Measurements from ENCODE around the gene TSFM. TPM values are rescaled to one million over a fixed set of nuclear protein-coding genes. Genes with fewer than 3 reads are reported as not detected.
A peak's percentile ranks its signal among the peaks of the same experiment; 100 is the strongest.

TSFM gene
- total RNA-seq, 1 experiment from 2014 or later, result 40.7 TPM

DNA sequence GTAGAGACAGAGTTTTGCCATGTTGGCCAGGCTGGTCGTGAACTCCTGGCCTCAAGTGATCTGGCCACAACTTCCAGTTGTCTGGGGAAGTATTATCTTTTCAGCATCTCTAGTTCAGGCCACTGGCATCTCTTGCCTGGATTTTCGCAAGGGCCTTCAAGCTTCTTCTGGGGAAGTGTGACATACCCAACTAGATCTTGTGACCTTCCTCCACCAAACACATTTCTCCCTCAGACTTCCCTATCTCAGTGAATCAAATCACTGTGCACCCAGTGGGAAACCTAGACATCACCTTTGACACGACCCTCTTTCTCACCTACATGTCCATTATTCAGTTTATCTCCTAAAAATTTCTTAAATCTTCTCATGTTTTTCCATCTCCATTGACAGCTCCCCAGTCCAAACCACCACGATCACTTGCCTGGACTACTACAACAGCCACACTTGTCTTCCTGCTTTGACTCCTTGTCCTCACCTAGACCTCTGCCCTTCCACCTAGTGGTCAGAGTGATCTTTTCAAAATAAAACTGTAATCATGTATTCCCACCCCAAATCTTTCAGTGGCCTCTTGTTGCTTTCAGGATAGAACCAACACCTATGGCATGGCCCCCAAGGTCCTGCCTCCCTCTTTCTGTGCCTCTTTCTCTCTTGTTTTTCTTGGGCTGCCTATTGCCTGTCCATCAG lies 6.9 kb upstream of the TSFM start:
- DNase-seq, result no peak
- peaks cover 23% of the 10 kb centered on the region for H3K4me1 ChIP-seq (ENCODE audit: low read length)
- no peak overlapping the region for H2AFZ ChIP-seq (ENCODE audit: low read length)

DNA sequence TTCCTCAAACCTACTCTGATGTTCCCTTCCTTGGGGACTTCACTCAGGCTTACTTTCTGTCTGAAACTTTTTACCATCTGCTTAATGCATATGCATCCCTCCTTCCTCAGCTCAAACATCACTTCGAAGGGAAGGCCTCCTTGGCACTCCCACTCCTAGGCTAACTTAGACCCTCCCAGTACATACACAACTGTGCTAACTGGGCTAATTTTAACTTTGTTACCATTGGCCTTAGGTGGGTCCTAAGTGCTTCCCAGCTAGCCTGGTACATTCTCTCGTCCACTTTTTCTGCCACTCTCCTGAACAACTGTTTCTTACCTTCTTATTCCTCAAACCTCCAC lies 6.4 kb upstream of the TSFM start:
- H3K79me2 ChIP-seq (ENCODE audit: low read length), result peaks cover 7% of the 10 kb centered on the region
- no peaks in the 10 kb centered on the region for H4K20me1 ChIP-seq (ENCODE audit: insufficient read depth, low read depth, low read length)
- no peak for DNase-seq
- no peaks in the 10 kb centered on the region for H3K36me3 ChIP-seq (ENCODE audit: insufficient read depth, low read length)
- H2AFZ ChIP-seq (ENCODE audit: low read length), result no peak overlapping the region
- H3K27me3 ChIP-seq (ENCODE audit: low read length), result no peaks in the 10 kb centered on the region
- H3K4me2 ChIP-seq (ENCODE audit: low read depth, low read length, poor library complexity, severe bottlenecking), result no peak overlapping the region
- H3K9ac ChIP-seq (ENCODE audit: low read length), result no peak overlapping the region
- peaks cover 18% of the 10 kb centered on the region for H3K4me1 ChIP-seq (ENCODE audit: low read length)
- no peaks in the 10 kb centered on the region for H3K9me2 ChIP-seq (replicated peaks; ENCODE audit: insufficient read depth, low read length)
- H3K27ac ChIP-seq (ENCODE audit: low read length), result no peak overlapping the region
- no peaks in the 10 kb centered on the region for H3K9me3 ChIP-seq (ENCODE audit: low read length)
- H3K4me3 ChIP-seq (ENCODE audit: low read length), result no peak overlapping the region

More for the DNA sequence above, 6.9 kb upstream of the TSFM start:
- no peaks in the 10 kb centered on the region for H3K9me2 ChIP-seq (replicated peaks; ENCODE audit: insufficient read depth, low read length)
- H3K4me2 ChIP-seq (ENCODE audit: low read depth, low read length, poor library complexity, severe bottlenecking), result no peak overlapping the region
- no peaks in the 10 kb centered on the region for H3K9me3 ChIP-seq (ENCODE audit: low read length)
- no peaks in the 10 kb centered on the region for H4K20me1 ChIP-seq (ENCODE audit: insufficient read depth, low read depth, low read length)
- H3K9ac ChIP-seq (ENCODE audit: low read length), result no peak overlapping the region
- H3K27me3 ChIP-seq (ENCODE audit: low read length), result no peaks in the 10 kb centered on the region
- H3K79me2 ChIP-seq (ENCODE audit: low read length), result peaks cover 12% of the 10 kb centered on the region
- no peak overlapping the region for H3K27ac ChIP-seq (ENCODE audit: low read length)
- no peak overlapping the region for H3K4me3 ChIP-seq (ENCODE audit: low read length)
- H3K36me3 ChIP-seq (ENCODE audit: insufficient read depth, low read length), result peaks cover under 1% of the 10 kb centered on the region; the same call in 1 of the 2 replicates

DNA sequence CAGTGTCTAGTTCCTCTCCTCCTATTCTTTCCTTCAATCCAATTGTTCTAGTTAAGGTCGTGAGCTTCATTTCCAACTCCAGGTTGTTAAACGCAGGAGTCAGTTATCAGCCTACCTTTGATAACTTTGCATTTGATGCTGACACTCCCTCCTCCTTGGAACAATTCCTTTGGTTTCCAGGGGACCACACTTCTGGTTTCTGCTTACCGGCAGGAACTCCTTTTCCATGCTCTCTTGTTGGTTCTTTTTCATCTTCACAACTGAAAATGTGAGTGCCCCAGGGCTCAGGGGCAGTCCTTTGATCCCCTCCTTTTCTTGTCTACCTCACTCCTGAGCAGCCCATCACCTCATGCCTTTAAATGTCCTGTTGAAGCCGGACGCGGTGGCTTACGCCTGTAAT lies 5.2 kb upstream of the TSFM start:
- peaks cover 4% of the 10 kb centered on the region; the same call in 1 of the 2 replicates for H3K79me2 ChIP-seq (ENCODE audit: low read length)
- H2AFZ ChIP-seq (ENCODE audit: low read length), result no peak overlapping the region
- H4K20me1 ChIP-seq (ENCODE audit: insufficient read depth, low read depth, low read length), result no peaks in the 10 kb centered on the region
- H3K4me2 ChIP-seq (ENCODE audit: low read depth, low read length, poor library complexity, severe bottlenecking), result no peak overlapping the region
- no peaks in the 10 kb centered on the region for H3K9me2 ChIP-seq (replicated peaks; ENCODE audit: insufficient read depth, low read length)
- no peaks in the 10 kb centered on the region for H3K36me3 ChIP-seq (ENCODE audit: insufficient read depth, low read length)
- H3K27me3 ChIP-seq (ENCODE audit: low read length), result no peaks in the 10 kb centered on the region
- DNase-seq, result no peak
- H3K9ac ChIP-seq (ENCODE audit: low read length), result no peak overlapping the region
- peaks cover 25% of the 10 kb centered on the region for H3K4me1 ChIP-seq (ENCODE audit: low read length)
- no peaks in the 10 kb centered on the region for H3K9me3 ChIP-seq (ENCODE audit: low read length)
- H3K4me3 ChIP-seq (ENCODE audit: low read length), result no peak overlapping the region
- no peak overlapping the region for H3K27ac ChIP-seq (ENCODE audit: low read length)

DNA sequence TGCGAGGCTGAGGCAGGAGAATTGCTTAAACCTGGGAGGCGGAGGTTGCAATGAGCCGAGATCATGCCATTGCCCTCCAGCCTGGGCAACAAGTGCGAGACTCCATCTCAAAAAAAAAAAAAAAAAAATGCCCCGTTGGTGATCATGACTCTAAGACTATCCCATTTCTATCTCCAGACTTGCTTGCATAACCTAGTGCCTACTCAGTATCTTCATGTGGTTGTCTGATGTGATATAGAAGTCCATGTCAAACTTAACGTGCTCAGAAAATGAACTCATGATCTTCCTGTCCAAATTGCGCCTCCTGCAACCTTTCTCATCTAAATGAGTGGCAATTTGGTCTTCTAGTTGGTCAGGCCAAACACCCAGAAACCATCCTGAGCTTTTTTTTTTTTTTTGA lies 4.7 kb upstream of the TSFM start:
- Histone ChIP-seq H3K9me2 (replicated peaks; ENCODE audit: insufficient read depth, low read length) (no peaks in the 10 kb centered on the region), H3K4me3 (ENCODE audit: low read length) (no peak overlapping the region), H4K20me1 (ENCODE audit: insufficient read depth, low read depth, low read length) (peaks cover 2% of the 10 kb centered on the region; the same call in 1 of the 2 replicates), H3K9me3 (ENCODE audit: low read length) (no peaks in the 10 kb centered on the region), H3K36me3 (ENCODE audit: insufficient read depth, low read length) (no peaks in the 10 kb centered on the region), H2AFZ (ENCODE audit: low read length) (no peak overlapping the region), H3K27me3 (ENCODE audit: low read length) (no peaks in the 10 kb centered on the region), H3K9ac (ENCODE audit: low read length) (no peak overlapping the region), H3K4me1 (ENCODE audit: low read length) (peaks cover 20% of the 10 kb centered on the region), H3K27ac (ENCODE audit: low read length) (no peak overlapping the region), H3K4me2 (ENCODE audit: low read depth, low read length, poor library complexity, severe bottlenecking) (no peak overlapping the region), H3K79me2 (ENCODE audit: low read length) (peaks cover 4% of the 10 kb centered on the region)
- no peak for DNase-seq

GRCh38 chr12:57779736-57780135 lies 2.9 kb upstream of the TSFM start:
- peaks cover 7% of the 10 kb centered on the region; the same call in 1 of the 2 replicates for H4K20me1 ChIP-seq (ENCODE audit: insufficient read depth, low read depth, low read length)
- peaks cover 22% of the 10 kb centered on the region for H3K4me1 ChIP-seq (ENCODE audit: low read length)

DNA sequence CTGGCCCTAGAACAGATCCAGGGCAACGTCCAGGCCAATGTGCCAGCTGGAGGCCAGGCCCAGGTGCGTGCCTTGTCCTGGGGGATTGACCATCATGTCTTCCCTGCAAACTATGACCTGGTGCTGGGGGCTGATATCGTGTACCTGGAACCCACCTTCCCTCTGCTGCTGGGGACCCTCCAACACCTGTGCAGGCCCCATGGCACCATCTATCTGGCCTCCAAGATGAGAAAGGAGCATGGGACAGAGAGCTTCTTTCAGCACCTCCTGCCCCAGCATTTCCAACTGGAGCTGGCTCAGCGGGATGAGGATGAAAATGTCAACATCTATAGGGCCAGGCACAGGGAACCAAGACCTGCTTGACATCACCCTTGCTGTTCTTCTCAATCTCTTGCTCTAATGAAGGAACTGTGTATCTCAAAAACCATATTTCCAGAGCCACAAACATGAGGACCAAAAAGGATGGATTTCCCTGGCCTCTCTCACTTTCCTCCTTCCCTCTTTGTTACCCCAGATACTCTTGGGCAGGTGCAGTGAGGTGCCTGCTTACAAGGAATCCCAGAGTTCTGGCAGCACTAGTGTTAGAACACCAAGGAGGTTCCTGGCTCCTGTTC lies 2.2 kb upstream of the TSFM start:
- H3K36me3 ChIP-seq (ENCODE audit: insufficient read depth, low read length), result peaks cover under 1% of the 10 kb centered on the region; the same call in 1 of the 2 replicates
- H3K4me3 ChIP-seq (ENCODE audit: low read length), result no peak overlapping the region
- no peak overlapping the region for H3K4me2 ChIP-seq (ENCODE audit: low read depth, low read length, poor library complexity, severe bottlenecking)
- H2AFZ ChIP-seq (ENCODE audit: low read length), result no peak overlapping the region
- no peak overlapping the region for H3K9ac ChIP-seq (ENCODE audit: low read length)
- H3K27ac ChIP-seq (ENCODE audit: low read length), result no peak overlapping the region
- DNase-seq, result no peak
- H3K9me3 ChIP-seq (ENCODE audit: low read length), result no peaks in the 10 kb centered on the region
- H4K20me1 ChIP-seq (ENCODE audit: insufficient read depth, low read depth, low read length), result peaks cover 7% of the 10 kb centered on the region; the same call in 1 of the 2 replicates
- H3K9me2 ChIP-seq (replicated peaks; ENCODE audit: insufficient read depth, low read length), result no peaks in the 10 kb centered on the region
- no peaks in the 10 kb centered on the region for H3K27me3 ChIP-seq (ENCODE audit: low read length)
- peaks cover 20% of the 10 kb centered on the region for H3K79me2 ChIP-seq (ENCODE audit: low read length)
- peaks cover 22% of the 10 kb centered on the region for H3K4me1 ChIP-seq (ENCODE audit: low read length)

More at GRCh38 chr12:57779736-57780135, 2.9 kb upstream of the TSFM start:
- no peak overlapping the region for H3K27ac ChIP-seq (ENCODE audit: low read length)
- H3K4me2 ChIP-seq (ENCODE audit: low read depth, low read length, poor library complexity, severe bottlenecking), result no peak overlapping the region
- DNase-seq, result no peak
- peaks cover 20% of the 10 kb centered on the region for H3K79me2 ChIP-seq (ENCODE audit: low read length)
- H2AFZ ChIP-seq (ENCODE audit: low read length), result no peak overlapping the region
- H3K36me3 ChIP-seq (ENCODE audit: insufficient read depth, low read length), result no peaks in the 10 kb centered on the region
- H3K4me3 ChIP-seq (ENCODE audit: low read length), result no peak overlapping the region
- no peaks in the 10 kb centered on the region for H3K9me2 ChIP-seq (replicated peaks; ENCODE audit: insufficient read depth, low read length)
- H3K9me3 ChIP-seq (ENCODE audit: low read length), result no peaks in the 10 kb centered on the region
- no peak overlapping the region for H3K9ac ChIP-seq (ENCODE audit: low read length)
- no peaks in the 10 kb centered on the region for H3K27me3 ChIP-seq (ENCODE audit: low read length)

- H3K36me3 ChIP-seq (ENCODE audit: insufficient read depth, low read length), result peaks cover 9% of the 10 kb centered on the region; the same call in 1 of the 2 replicates
- H3K27me3 ChIP-seq (ENCODE audit: low read length), result no peaks in the 10 kb centered on the region
- peak overlapping the region; percentile 19; the same call in 1 of the 2 replicates for H3K27ac ChIP-seq (ENCODE audit: low read length)
- H3K4me3 ChIP-seq (ENCODE audit: low read length), result no peak overlapping the region
- H3K79me2 ChIP-seq (ENCODE audit: low read length), result peaks cover 24% of the 10 kb centered on the region
- peaks cover 7% of the 10 kb centered on the region; the same call in 1 of the 2 replicates for H4K20me1 ChIP-seq (ENCODE audit: insufficient read depth, low read depth, low read length)
- H3K9me3 ChIP-seq (ENCODE audit: low read length), result no peaks in the 10 kb centered on the region
- no peak overlapping the region for H3K9ac ChIP-seq (ENCODE audit: low read length)
- H3K9me2 ChIP-seq (replicated peaks; ENCODE audit: insufficient read depth, low read length), result no peaks in the 10 kb centered on the region
- H3K4me2 ChIP-seq (ENCODE audit: low read depth, low read length, poor library complexity, severe bottlenecking), result no peak overlapping the region
- H2AFZ ChIP-seq (ENCODE audit: low read length), result no peak overlapping the region; the same call in 1 of the 2 replicates
- DNase-seq, result no peak
- peaks cover 22% of the 10 kb centered on the region for H3K4me1 ChIP-seq (ENCODE audit: low read length)
Measured at GRCh38 chr12:57781244-57781643, 1.3 kb upstream of the TSFM start.

GRCh38 chr12:57781801-57782200 lies 786 bp upstream of the TSFM start:
- Histone ChIP-seq H3K36me3 (ENCODE audit: insufficient read depth, low read length) (peaks cover 14% of the 10 kb centered on the region; the same call in 1 of the 2 replicates), H2AFZ (ENCODE audit: low read length) (peak overlapping the region; percentile 63), H3K9me3 (ENCODE audit: low read length) (no peaks in the 10 kb centered on the region), H3K4me1 (ENCODE audit: low read length) (peaks cover 22% of the 10 kb centered on the region), H3K9ac (ENCODE audit: low read length) (no peak overlapping the region), H4K20me1 (ENCODE audit: insufficient read depth, low read depth, low read length) (peaks cover 7% of the 10 kb centered on the region; the same call in 1 of the 2 replicates), H3K27me3 (ENCODE audit: low read length) (no peaks in the 10 kb centered on the region), H3K27ac (ENCODE audit: low read length) (peak overlapping the region; percentile 19), H3K79me2 (ENCODE audit: low read length) (peaks cover 29% of the 10 kb centered on the region), H3K9me2 (replicated peaks; ENCODE audit: insufficient read depth, low read length) (no peaks in the 10 kb centered on the region), H3K4me2 (ENCODE audit: low read depth, low read length, poor library complexity, severe bottlenecking) (peak overlapping the region; percentile 79), H3K4me3 (ENCODE audit: low read length) (no peak overlapping the region)
- no peak for DNase-seq
